Astrocyte of the spinal cord (primary cell): ENCODE results near the gene KCNK3.
"Not testable (repeated sequence)": the region's sequence is repeated elsewhere in the genome, so short reads cannot be mapped to it uniquely, and the experiment has no call there.

Experiments
- DNase-seq: peaks from one replicate; pipeline ENCODE4 v3.0.0; 2011; ENCODE audit warnings: low read depth, low spot score
- H3K4me3 ChIP-seq: 2 replicates; pipeline ENCODE4 v1.5.1; 2011; ENCODE audit warnings: low read depth, mild to moderate bottlenecking, low read length, moderate library complexity
- CTCF ChIP-seq: IDR thresholded peaks from 2 replicates; pipeline ENCODE4 v1.5.1; 2012; ENCODE audit warnings: low read depth, mild to moderate bottlenecking, low read length, inconsistent platforms
- in situ Hi-C: cut with HindIII; loops from 2 replicates; pipeline ENCODE4 v1.10.0; 2017; ENCODE audit warnings: low sequenced_read_pairs

The KCNK3 gene

DNA sequence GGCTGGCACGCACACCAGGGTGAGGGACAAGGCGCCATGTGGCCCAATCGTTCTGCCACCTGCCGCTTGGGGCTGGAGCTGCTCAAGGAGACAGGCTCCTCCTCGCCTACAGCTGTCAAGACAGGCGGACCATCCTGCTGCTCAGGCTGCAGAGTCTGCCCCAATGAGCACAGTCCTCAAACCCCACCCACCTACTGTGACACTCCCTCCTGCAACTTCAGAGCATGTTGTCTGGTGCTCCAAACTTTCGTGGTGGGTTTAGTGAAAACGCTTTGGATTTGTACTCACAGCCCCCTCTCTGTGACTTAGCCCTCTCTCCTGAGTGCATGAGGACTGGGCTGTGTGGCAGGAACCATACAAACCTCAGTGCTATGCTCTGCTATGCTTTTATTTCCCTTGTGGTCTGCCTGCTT is 48.4 kb downstream of the KCNK3 start:
- H3K4me3 ChIP-seq = no peak overlapping the region
- TF ChIP-seq CTCF = no peak
- DNase-seq = no peak

GRCh38 chr2:26742048-26742770 is 49.7 kb downstream of the KCNK3 start:
- in situ Hi-C loops = no loop called here
- no peak for TF ChIP-seq CTCF
- no peak overlapping the region for H3K4me3 ChIP-seq

More for the DNA sequence above, 48.4 kb downstream of the KCNK3 start:
- in situ Hi-C loops = no loop called here

GRCh38 chr2:26743852-26744251 is 51.3 kb downstream of the KCNK3 start:
- no peak for DNase-seq
- in situ Hi-C loops = no loop called here
- no peak for TF ChIP-seq CTCF
- H3K4me3 ChIP-seq = no peak overlapping the region

More at GRCh38 chr2:26742048-26742770, 49.7 kb downstream of the KCNK3 start:
- DNase-seq = no peak

- DNase-seq = no peak
- no peak overlapping the region for H3K4me3 ChIP-seq
- no peak for TF ChIP-seq CTCF
- in situ Hi-C loops = no loop called here
Observed at GRCh38 chr2:26744953-26745352, 52.4 kb downstream of the KCNK3 start.

- peak; percentile 95 for TF ChIP-seq CTCF
- in situ Hi-C loops = no loop called here
- no peak overlapping the region for H3K4me3 ChIP-seq
- DNase-seq = peak; percentile 70
Observed at GRCh38 chr2:26745609-26746327, 53.2 kb downstream of the KCNK3 start.

DNA sequence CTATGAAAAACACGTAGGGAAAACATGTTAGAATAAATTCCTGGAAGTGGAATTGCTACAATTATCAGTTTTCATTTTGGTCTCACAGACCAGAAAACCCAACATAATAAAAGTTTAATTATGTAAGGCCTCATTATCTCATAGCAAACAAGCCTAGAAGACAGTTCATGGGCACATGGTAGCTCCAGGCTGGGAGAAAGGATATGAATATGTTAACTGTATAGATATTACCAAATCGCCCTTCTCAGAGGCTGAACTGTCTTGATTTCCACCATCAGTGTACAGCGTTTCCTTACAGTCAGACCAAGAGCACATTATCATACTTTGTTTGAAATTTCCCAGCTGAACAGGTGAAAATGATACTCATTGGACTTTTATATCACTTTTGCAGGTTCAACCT is 54.4 kb downstream of the KCNK3 start:
- DNase-seq = no peak
- in situ Hi-C loops = no loop called here
- no peak overlapping the region for H3K4me3 ChIP-seq
- TF ChIP-seq CTCF = no peak

DNA sequence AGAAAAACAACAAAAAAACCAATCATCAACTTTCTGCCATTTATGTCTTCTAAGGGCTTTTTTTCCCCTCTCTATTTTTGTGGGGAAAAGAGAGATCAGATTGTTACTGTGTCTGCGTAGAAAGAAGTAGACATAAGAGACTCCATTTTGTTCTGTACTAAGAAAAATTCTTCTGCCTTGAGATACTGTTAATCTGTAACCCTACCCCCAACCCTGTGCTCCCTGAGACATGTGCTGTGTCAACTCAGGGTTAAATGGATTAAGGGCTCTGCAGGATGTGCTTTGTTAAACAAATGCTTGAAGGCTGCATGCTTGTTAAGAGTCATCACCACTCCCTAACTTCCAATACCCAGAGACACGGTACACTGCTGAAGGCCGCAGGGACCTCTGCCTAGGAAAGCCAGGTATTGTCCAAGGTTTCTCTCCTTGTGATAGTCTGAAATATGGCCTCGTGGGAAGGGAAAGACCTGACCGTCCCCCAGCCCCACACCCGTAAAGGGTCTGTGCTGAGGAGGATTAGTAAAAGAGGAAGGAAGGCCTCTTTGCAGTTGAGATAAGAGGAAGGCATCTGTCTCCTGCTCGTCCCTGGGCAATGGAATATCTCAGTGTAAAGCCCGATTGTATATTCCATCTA is 57.4 kb downstream of the KCNK3 start:
- DNase-seq, H3K4me3 ChIP-seq, in situ Hi-C loops: not testable (repeated sequence)

DNA sequence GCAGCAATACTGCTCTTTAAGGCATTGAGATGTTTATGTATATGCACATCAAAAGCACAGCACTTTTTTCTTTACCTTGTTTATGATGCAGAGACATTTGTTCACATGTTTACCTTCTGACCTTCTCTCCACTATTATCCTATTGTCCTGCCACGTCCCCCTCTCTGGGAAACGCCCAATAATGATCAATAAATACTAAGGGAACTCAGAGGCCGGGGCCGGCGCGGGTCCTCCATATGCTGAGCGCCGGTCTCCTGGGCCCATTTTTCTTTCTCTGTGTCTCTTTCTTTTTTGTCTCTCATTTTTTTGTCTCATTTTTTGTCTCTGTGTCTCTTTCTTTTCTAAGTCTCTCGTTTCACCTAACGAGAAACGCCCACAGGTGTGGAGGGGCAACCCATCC is 57.9 kb downstream of the KCNK3 start:
- in situ Hi-C loops, DNase-seq, H3K4me3 ChIP-seq: not testable (repeated sequence)
